ENCODE data around the gene MTUS2.

Gene MTUS2

DNA sequence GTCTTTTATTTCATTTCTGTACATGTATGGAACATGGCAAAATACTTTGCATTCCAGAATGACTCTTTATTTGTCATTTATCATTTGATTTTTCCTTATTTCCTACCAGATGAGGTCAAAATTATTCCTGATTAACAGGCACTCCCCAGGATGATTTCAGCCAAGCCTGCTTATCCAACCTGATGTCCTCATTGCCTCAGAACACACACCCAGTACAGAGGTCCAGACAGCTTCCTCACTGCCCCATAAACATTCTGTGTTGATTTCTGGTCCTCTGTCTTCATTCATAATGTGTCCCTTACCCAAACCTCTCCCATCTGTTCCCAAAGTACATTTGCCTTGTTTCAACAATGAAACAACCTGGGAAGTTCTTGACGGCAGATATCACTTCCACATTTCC, 367.4 kb downstream of the MTUS2 start:
- TF ChIP-seq, protein P1, sequence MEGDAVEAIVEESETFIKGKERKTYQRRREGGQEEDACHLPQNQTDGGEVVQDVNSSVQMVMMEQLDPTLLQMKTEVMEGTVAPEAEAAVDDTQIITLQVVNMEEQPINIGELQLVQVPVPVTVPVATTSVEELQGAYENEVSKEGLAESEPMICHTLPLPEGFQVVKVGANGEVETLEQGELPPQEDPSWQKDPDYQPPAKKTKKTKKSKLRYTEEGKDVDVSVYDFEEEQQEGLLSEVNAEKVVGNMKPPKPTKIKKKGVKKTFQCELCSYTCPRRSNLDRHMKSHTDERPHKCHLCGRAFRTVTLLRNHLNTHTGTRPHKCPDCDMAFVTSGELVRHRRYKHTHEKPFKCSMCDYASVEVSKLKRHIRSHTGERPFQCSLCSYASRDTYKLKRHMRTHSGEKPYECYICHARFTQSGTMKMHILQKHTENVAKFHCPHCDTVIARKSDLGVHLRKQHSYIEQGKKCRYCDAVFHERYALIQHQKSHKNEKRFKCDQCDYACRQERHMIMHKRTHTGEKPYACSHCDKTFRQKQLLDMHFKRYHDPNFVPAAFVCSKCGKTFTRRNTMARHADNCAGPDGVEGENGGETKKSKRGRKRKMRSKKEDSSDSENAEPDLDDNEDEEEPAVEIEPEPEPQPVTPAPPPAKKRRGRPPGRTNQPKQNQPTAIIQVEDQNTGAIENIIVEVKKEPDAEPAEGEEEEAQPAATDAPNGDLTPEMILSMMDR (IDR thresholded peaks at IDR 0.05) = no peak

DNA sequence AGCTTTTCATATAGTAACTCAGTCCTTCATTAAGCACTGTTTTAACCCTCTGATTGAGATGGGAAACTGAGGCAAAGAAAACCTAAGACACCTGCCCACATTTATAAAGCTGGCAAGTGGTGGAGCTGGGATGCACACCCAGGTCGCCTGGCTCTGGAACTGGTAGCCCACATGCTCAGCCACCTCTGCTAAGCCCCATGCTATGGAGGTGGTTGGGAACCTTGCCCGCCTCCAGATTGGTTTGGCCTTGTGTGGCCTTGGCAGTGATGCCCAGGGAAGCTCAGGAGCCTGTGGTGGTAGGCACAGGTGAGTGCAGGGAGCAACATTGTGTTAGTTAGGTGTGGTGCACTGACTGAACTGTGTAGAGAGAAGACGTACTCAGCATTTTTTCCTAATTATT, 370.2 kb downstream of the MTUS2 start:
- TF ChIP-seq, protein P1 (IDR thresholded peaks at IDR 0.05) = no peak

DNA sequence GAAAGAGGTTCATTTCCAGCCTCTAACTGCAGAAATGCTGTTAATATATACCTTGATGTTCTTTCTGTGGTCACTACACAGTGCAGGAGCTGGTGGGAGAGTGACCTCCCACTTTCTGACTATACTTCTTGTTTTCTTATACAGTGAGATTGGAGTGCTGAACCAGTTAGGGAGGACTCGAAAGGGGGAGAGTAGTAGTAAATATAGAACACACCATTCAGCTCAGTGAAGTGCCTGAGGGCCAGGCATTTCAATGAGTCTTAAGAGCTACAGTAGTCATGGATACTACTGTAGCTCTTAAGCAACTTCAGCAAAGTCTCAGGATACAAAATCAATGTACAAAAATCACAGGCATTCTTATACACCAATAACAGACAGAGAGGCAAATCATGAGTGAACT, 372.9 kb downstream of the MTUS2 start:
- TF ChIP-seq, protein P1 (IDR thresholded peaks at IDR 0.05) = no peak

DNA sequence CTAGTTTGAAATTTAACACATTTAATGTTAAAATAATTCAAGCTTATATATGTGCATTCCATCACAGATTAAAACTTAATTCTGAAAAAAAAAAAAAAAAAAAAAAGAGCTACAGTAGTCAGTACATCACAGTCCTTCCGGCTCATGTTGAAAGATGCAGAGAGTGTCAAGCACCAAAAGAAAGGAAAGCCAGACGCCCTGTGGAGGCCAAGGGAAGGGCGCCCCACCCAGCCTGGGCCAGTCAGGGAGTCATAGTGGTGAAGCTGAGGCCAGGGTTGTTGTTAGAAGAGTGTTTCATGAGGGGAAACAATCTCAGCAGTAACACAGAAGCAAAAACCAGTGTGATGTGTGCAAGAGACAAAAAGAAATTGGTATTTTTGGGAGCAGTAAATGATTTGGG, 375.3 kb downstream of the MTUS2 start:
- TF ChIP-seq, protein P1 (IDR thresholded peaks at IDR 0.05) = no peak

DNA sequence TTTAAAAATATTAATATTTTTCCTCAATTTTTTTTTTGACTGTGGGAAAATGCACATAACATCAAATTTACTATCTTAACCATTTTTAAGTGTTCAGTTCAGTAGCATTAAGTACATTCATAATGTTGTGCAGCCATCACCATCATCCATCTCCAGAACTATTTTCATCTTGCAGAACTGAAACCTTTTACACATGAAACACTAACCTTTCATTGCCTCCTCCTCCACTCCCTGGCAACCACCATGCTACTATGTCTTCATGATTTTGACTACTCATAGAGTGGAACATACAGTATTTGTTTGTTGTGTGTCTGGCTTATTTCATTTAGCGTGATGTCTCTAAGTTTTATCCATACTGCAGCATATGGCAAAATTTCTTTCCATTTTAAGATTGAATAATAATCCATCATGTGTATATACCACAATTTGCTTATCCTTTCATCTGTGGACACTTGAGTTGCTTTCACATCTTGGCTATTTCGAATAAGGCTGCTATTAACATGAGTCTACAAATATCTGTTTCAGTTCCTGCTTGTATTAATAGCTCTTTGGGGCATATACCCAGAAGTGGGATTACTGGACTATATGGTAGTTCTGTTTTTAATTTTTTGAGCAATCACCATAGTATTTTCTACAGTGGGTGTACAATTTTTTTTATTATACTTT, 376.4 kb downstream of the MTUS2 start:
- TF ChIP-seq, protein P1 (IDR thresholded peaks at IDR 0.05) = no peak

DNA sequence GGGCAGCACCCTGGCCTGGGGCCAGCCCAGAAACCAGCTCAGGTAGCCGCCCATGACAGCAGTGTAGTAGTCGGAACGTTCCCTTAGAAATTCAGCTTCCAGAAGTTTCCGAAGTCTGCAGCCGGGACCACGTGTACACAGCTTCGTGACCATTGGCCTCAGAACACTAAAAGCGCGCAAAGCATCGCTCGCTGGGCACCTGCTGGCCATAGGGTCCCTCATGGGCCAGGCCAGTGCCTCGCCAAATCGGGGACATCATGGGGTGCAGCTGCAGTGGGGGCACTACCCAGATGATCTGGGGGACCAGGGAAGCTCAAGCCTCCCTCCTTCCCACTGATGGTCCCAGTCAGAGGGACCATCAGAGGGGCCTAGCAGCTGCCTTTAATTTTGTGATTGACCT, 384.5 kb downstream of the MTUS2 start:
- TF ChIP-seq, protein P1 (IDR thresholded peaks at IDR 0.05) = no peak

DNA sequence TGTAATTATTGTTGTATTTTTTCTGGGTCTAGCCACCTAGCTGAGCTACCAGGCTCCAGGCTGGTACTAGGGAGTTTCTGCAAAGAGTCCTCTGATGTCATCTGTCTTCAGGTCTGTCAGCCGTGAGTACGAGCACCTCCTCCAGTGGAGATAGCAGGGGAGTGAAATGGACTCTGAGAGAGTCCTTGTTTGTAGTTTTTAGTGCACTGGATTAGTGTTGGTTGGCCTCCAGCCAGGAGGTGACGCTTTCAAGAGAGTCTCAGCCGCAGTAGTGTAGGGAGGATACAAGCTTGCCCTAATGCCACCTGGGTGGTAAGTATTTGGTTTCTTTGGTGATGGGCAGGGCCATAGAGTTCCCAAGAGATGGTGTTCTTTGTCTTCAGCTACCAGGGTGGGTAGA, 390.5 kb downstream of the MTUS2 start:
- TF ChIP-seq, protein P1 (IDR thresholded peaks at IDR 0.05) = no peak

DNA sequence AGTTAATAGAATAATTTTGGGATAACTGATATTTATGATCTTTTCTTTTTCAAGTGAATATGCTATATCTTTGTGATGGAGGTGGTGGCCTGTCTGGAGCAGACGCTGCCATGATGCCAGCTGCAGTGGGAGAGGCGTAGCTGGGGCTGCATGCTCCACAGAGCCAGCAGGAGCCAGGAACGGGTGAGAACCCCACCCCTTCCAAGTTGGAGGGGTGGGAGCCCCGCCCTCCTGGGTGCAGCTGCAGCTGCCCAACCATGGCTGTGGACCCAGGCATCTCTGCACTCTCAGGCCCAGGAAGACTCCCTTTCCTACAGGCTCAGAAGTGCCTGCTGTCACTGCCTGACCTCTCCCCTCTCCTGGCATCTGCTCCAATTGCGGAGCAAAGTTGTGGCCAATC, 402.3 kb downstream of the MTUS2 start:
- TF ChIP-seq, protein P1 (IDR thresholded peaks at IDR 0.05) = no peak
